NK-92 treated with Interleukin-12 subunit alpha and Interleukin-12 subunit beta, amount 100 ng/mL, for 24 hours (cell line): ENCODE measurements around the gene NDFIP1.

Experiments
- DNase-seq: peaks from one replicate; lab custom pipeline; 2025; lab: John Stamatoyannopoulos, UW

Gene NDFIP1

DNA sequence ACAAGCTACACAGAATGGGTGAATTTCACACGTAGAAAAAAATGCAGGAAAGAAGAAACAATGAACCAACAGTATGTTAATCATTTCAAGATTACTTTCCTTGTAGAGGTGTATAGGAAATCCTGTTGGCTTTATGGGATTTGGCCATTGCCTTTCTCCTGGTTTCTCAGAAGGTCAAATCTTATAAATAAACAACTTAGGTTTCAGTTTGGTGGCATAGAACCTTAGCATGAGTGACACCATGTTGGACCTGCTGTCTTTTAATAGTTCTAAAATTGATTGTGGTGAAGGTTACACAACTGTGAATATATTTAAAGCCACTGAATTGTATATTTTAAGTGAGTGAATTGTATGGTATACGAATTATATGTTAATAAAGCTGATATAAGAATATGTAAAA, 16.7 kb upstream of the NDFIP1 start:
- no peak for DNase-seq

GRCh38 chr5:142095035-142095434, 13.5 kb upstream of the NDFIP1 start:
- DNase-seq, result no peak

DNA sequence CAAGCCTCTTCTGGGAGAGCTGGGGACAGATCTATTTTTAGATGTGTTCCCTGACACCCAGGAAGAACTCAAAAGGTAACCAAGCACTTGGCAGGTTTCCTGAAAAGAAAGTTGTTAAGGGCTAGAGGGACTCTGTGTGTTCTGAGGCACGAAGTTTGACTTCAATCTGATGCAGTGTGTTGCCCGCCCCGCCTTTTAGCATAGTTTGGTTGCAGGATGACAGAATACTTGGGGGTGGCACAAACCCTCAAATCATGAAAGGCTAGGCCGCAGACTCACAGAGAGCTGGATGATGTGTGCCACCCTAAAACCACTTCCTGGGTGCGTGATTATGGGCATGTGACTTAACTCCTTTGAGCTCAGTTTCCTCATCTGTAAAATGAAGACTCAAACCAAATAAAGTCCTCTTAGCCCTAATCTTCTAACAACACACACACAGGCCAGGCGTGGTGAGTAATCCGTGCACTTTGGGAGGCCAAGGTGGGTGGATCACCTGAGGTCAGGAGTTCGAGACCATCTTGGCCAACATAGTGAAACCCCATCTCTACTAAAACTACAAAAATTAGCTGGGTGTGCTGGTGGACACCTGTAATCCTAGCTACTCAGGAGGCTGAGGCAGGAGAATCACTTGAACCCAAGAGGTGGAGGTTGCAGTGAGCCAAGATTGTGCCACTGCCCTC, 12.8 kb upstream of the NDFIP1 start:
- no peak for DNase-seq

- no peak for DNase-seq
Measured at GRCh38 chr5:142096382-142096781, 12.2 kb upstream of the NDFIP1 start.

- no peak for DNase-seq
Measured at GRCh38 chr5:142097681-142098080, 10.9 kb upstream of the NDFIP1 start.

GRCh38 chr5:142098275-142098674, 10.3 kb upstream of the NDFIP1 start:
- DNase-seq, result no peak

- no peak for DNase-seq
Measured at GRCh38 chr5:142098931-142099330, 9.6 kb upstream of the NDFIP1 start.

DNA sequence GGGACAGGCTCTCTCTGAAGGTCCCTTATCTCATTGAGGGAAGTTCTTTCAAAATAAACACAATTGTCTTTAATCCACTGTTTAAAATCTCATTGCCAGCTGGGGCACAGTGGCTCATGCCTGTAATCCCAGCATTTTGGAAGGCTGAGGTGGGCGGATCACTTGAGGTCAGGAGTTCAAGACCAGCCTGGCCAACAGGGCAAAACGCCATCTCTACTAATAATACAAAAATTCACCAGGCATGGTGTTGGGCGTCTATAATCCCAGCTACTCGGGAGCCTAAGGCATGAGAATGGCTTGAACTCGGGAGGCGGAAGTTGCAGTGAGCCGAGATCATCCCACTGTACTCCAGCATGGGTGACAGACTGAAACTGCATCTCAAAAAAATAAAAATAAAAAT, 8.3 kb upstream of the NDFIP1 start:
- no peak for DNase-seq

GRCh38 chr5:142102980-142103740, 5.4 kb upstream of the NDFIP1 start:
- no peak for DNase-seq

GRCh38 chr5:142104491-142104890, 4.1 kb upstream of the NDFIP1 start:
- DNase-seq, result no peak

DNA sequence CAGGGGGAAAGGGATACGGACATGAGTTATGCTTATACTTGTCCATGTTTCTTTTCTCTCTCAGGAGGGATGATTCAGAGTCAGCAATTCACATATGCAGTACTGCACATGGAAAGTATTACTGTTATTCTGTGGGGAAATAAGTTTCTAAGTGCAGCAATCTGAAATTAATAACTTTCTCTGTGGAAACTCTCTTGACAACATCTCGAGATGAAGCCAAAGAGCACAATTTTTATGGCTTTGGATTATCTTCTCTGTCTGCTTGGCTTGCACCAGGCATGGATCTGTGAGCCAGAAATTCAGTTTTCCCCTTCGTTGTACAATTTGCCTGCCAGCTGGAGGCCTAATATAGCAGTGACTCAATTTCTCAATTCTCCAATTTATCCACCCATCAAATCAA, 2.5 kb upstream of the NDFIP1 start:
- no peak for DNase-seq

DNA sequence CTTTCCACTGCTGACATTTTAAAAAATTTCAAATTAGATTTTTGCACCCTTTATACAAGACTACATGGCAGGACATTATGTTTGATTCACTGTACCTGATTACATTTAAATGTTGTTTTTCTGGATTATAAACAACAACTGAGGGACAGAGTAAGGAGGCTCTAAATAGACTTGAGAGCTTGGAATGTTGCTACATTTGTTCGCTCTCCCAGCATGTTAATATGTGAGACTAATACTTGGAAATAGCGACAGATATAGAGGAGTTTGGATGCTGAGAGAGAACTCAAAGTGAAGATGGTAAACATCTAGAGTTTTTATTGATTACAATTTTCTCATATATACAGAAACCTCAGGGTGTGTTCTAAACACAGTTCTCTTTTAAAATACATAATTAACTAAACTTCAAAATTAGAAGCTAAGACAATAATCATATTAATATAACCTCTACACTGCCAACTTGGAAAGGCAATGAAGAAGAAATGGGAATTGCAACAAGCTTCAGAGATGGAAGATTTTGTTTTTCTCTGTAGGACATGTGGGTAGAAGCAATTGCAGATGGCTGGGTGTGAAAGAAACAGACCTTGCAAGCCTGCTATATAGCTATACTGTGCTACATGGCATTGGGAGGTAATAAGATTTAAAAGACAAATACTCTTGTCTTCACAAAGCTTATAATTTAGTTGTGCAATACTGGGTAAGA, 1.4 kb upstream of the NDFIP1 start:
- no peak for DNase-seq

DNA sequence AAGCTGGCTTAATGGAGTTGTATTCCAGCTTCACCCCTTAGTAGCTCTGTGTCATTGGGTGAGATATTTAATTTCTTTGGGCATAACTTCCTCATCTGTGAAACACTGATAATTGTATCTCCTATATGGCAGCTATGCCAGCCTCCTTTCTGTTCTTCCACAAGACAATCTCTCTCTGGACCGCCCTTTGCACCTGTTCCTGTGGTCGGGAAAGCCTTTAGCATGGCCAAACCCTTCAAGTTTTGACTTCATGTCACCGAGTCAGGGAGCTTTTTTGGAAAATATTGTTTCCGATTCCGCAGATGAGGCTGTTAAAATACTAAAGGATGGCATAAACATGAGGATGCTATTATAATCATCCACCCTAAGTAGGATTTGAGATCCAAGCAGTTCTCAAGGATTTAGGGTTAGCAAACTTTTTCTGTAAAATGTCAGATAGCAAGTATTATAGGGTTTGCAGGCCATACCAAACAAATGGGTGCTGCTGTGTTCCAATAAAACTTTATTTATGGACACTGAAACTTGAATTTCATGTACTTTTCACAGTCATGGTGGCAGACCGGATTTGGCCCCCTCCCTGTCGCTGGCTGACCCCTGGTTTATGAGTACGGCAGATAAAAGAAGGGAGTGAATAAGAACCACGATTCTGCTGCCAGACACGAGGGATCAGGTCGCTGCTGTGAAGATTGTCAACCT, 695 bp upstream of the NDFIP1 start:
- DNase-seq, result no peak

- no peak for DNase-seq
Measured at GRCh38 chr5:142109331-142110045, 909 bp downstream of the NDFIP1 start.

- no peak for DNase-seq
Measured at GRCh38 chr5:142110046-142110531, 1.5 kb downstream of the NDFIP1 start.

DNA sequence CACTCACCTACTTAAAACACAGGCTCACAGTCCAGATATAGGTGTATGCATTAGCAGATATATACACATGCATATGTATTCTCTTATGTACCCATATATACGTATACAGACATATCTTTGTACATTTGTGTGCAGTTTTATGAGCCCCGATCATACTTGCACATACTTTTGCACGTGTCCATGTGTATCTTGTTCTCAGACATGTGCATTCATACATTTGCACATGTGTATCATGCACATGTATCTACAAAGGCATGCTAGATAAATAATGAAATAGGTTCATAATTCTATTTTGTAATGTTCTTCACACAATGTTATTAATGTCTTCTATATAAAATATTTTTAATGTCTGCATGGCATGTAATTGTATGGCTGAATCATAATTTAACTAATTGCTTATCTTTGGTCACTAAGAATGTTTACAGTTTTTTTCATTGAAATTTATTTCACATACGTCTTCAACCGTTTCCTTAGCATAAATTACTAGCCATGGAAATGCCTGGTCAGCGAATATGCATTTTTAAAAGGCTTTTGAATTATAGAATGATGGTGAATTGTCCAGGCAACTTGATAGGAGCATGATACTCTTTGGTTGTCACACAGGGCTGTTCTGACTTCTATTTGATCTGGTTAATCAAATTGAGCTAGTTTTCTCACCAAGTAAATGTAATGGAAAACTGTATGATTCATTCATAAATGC, 2.6 kb downstream of the NDFIP1 start:
- no peak for DNase-seq

DNA sequence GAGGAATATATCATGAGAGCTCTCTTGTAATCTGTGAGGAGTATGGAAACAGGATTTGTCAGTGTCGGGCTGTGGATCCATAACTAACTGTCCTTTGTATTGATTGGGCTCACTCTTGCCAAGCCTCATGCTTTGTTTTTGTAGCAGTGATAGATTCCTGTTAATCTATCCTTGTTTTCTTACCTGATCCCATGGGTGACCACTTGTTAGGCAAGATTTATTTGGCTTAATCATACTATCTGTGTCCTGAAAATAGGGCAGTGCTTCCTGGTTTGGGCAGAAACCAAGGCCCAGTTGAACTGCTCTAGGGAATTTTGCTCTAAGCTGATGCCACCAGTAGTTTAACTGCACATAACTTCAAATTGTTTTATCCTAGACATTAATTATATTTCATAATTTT, 6.1 kb downstream of the NDFIP1 start:
- DNase-seq, result no peak

GRCh38 chr5:142115937-142116614, 7.5 kb downstream of the NDFIP1 start:
- no peak for DNase-seq

GRCh38 chr5:142117579-142118151, 9.1 kb downstream of the NDFIP1 start:
- DNase-seq, result no peak

- no peak for DNase-seq
Measured at GRCh38 chr5:142118155-142118686, 9.6 kb downstream of the NDFIP1 start.
